Esophagus squamous epithelium (tissue), 5 donors: Measurements from ENCODE around the gene FBXO7. TPM values are rescaled to one million over a fixed set of nuclear protein-coding genes. Genes with fewer than 3 reads are reported as not detected.

Experiments
- DNase-seq: peaks from one replicate; lab custom pipeline; 2025; lab: John Stamatoyannopoulos, UW
- H3K27ac ChIP-seq, 4 donors: fragments of 200-600 bp; sonication (generic); one replicate each; pipeline ENCODE4 v1.5.1; 2016 to 2019; ENCODE audit warnings: mild to moderate bottlenecking in 1 of 4
- H3K27me3 ChIP-seq, 4 donors: fragments of 200-600 bp; sonication (generic); 1 replicate in 3 of 4; 2 replicates in 1 of 4; pipeline versions ENCODE4 v1.5.1 to v1.6.0; 2017 to 2021; ENCODE audit warnings: antibody characterized with exemption in 1 of 4
- H3K36me3 ChIP-seq, 3 donors: fragments of 200-600 bp; sonication (generic); one replicate each; pipeline ENCODE4 v1.5.1; 2016 to 2019
- H3K4me1 ChIP-seq, 3 donors: fragments of 200-600 bp; sonication (generic); one replicate each; pipeline ENCODE4 v1.5.1; 2017 to 2019
- H3K4me3 ChIP-seq, 4 donors: fragments of 200-600 bp; sonication (generic); 1 replicate in 3 of 4; 2 replicates in 1 of 4; pipeline ENCODE4 v1.5.1; 2016 to 2019; ENCODE audit warnings: mild to moderate bottlenecking in 2 of 4, moderate library complexity in 1 of 4
- H3K9me3 ChIP-seq, 3 donors: fragments of 200-600 bp; sonication (generic); one replicate each; pipeline ENCODE4 v1.5.1; 2016 to 2019
- CTCF ChIP-seq, 6 experiments: fragments of 450-650 bp in 4 of 6; fragments of 200-600 bp in 2 of 6; sonication (generic) in 2 of 6; IDR thresholded peaks; one replicate each; pipeline ENCODE4 v1.5.1; 2016 to 2019; ENCODE audit warnings: antibody characterized with exemption in 6 of 6, mild to moderate bottlenecking in 4 of 6, moderate library complexity in 4 of 6
- POLR2A ChIP-seq, 4 donors: fragments of 450-650 bp; IDR thresholded peaks; one replicate each; pipeline ENCODE4 v1.6.1; 2017; ENCODE audit warnings: antibody characterized with exemption in 4 of 4, mild to moderate bottlenecking in 4 of 4, moderate library complexity in 3 of 4
- WGBS, 2 donors: methylation state at CpG; one replicate each; pipeline ENCODE4 v1.1.5; 2018; 5-methylcytosine and 5-hydroxymethylcytosine counted together
- intact Hi-C: fragments of 100-400 bp; cut with DNase I; formaldehyde crosslinking; loops from one replicate; pipeline ENCODE4 v1.15.0; 2022
- total RNA-seq, 4 donors: library from RNA; depleted of rRNA; stranded (reverse); fragments of >200 nt; gene quantifications; one replicate each; pipeline ENCODE4 v1.1.0, GENCODE V29; 2016
- donor health status: DM: yes; HTN: yes; CAD: no.

Gene FBXO7
- total RNA-seq, 4 donors from 2014 or later: 31.8 to 67.1 (median 49.6) TPM

DNA sequence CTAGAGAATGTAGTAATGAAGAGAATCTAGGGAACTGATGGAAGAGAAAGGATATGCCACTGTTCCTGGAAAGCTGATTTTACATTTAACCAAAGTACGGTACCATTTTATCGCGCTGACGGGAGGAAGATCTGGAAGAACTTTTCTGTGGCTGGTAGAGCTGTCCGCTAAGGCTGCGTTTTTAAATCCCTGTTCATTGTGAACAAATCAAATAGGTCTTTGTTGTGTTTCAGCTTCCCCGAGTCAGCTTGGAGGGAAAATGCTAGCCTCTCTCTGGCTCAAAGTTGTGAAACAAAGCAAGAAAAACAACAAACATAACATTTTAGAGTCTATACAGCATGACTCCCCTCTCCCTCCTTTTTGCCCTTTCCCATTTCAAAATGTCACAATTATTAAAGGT lies 34.4 kb downstream of the FBXO7 start:
- Histone ChIP-seq H3K36me3 (no peaks in the 10 kb centered on the region), H3K4me3 (no peak overlapping the region), H3K9me3 (no peaks in the 10 kb centered on the region), H3K4me1 (no peaks in the 10 kb centered on the region), H3K27me3 (no peaks in the 10 kb centered on the region), H3K27ac (no peak overlapping the region)
- DNase-seq: no peak
- WGBS, 2 donors: 85 to 89% methylated on average over 7 of the region's 7 CpGs
- no peak for TF ChIP-seq POLR2A (IDR thresholded peaks at IDR 0.05)
- TF ChIP-seq CTCF (IDR thresholded peaks at IDR 0.05): no peak
- intact Hi-C loops: no loop called here

GRCh38 chr22:32511274-32511673 lies 36.7 kb downstream of the FBXO7 start:
- Histone ChIP-seq H3K4me1 (no peaks in the 10 kb centered on the region), H3K36me3 (no peaks in the 10 kb centered on the region), H3K27ac (no peak overlapping the region), H3K9me3 (no peaks in the 10 kb centered on the region), H3K27me3 (no peaks in the 10 kb centered on the region), H3K4me3 (no peak overlapping the region)
- TF ChIP-seq CTCF (IDR thresholded peaks at IDR 0.05) (no peak), POLR2A (IDR thresholded peaks at IDR 0.05) (no peak)
- intact Hi-C loops: no loop called here
- 77 to 78% methylated on average over 2 to 3 of the region's 3 CpGs for WGBS, 2 donors
- no peak for DNase-seq

DNA sequence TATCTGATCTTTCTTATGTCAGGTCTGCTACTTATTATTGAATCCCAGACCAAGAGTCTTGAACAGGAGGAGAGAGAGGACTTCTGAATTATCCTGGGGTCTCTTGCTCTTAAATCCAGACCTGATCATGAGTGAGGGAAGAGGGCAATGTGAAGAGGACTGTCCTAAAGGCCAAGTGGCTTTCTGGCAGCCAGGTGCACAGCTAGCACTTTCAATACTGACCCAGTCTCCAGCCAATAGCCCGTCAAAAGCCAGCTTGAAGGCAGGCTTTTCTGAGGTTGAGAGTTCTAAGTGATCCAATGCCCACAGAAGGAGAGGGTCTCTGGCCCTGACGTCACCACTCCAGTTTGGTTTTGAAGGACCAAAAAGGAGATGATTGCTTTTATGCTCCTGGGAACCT lies 37.2 kb downstream of the FBXO7 start:
- TF ChIP-seq CTCF (IDR thresholded peaks at IDR 0.05) (no peak), POLR2A (IDR thresholded peaks at IDR 0.05) (no peak)
- Histone ChIP-seq H3K27me3 (no peaks in the 10 kb centered on the region), H3K4me1 (no peaks in the 10 kb centered on the region), H3K9me3 (no peaks in the 10 kb centered on the region), H3K4me3 (no peak overlapping the region), H3K36me3 (peaks cover 0 to under 1% (median 0%) of the 10 kb centered on the region in 3 donors), H3K27ac (no peak overlapping the region)
- intact Hi-C loops: no loop called here
- no peak for DNase-seq
- WGBS, 2 donors: 95% methylated on average over 2 of the region's 2 CpGs

DNA sequence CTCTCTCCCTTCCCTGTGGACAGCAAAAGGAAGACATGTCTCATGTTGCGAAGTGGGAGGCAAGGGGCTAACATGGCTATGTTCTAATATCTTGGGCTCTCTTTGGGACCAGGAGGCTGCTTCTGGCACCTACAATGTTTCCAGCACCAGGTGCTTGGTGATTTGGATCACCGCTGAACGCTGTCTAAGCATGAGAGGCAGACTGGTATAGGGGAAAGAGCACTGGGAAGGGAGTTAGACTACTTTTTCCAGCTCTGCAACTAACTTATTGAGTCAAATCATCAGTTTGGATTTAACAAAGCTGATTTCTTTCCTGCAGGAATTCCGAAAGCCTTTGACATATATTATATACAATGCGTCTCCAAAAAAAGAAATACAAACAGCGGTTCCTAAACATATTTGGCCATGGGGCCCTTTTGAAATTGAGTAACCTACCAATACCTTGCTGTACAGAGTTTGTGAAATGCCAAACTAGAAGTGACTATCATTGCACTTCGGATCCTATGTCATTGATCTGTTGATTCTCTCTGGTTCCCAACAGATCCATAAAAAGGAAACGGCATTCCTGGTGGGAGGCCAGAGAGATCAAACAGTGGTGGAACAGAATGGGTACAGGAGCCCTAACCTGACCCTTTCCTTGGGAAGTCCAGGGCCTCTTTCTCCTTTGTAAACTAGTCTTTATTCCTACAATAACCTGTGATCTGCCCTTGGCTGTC lies 37.8 kb downstream of the FBXO7 start:
- no peaks in the 10 kb centered on the region for H3K27me3 ChIP-seq
- 92 to 96% methylated on average over 7 to 8 of the region's 8 CpGs for WGBS, 2 donors

More for the DNA sequence above, 37.8 kb downstream of the FBXO7 start:
- TF ChIP-seq CTCF (IDR thresholded peaks at IDR 0.05) (no peak), POLR2A (IDR thresholded peaks at IDR 0.05) (no peak)
- H3K27ac ChIP-seq: no peak overlapping the region
- no peaks in the 10 kb centered on the region for H3K4me1 ChIP-seq
- no peaks in the 10 kb centered on the region for H3K9me3 ChIP-seq
- no peak for DNase-seq
- intact Hi-C loops: no loop called here
- H3K36me3 ChIP-seq: peaks cover 0 to 7% (median 0%) of the 10 kb centered on the region in 3 donors
- no peak overlapping the region for H3K4me3 ChIP-seq
